Smooth muscle cell (in vitro differentiated cells): Measurements from ENCODE around the gene NFIB. TPM values are rescaled to one million over a fixed set of nuclear protein-coding genes. Genes with fewer than 3 reads are reported as not detected.

Source experiments
- DNase-seq: peaks from one replicate; lab custom pipeline; 2025; ENCODE audit not compliant: unreplicated experiment; lab: John Stamatoyannopoulos, UW
- H2AFZ ChIP-seq: fragments of 200-600 bp; sonication (generic); 2 replicates; pipeline ENCODE4 v1.6.0; 2016; ENCODE audit warnings: antibody characterized with exemption, low read depth, mild to moderate bottlenecking
- H3F3A ChIP-seq: fragments of 200-600 bp; sonication (generic); 2 replicates; pipeline ENCODE4 v1.6.0; 2017; ENCODE audit warnings: antibody characterized with exemption, low read depth
- H3K27ac ChIP-seq: fragments of 200-600 bp; sonication (generic); 2 replicates; pipeline ENCODE4 v1.5.1; 2016; ENCODE audit warnings: low read depth, mild to moderate bottlenecking
- H3K27me3 ChIP-seq: fragments of 200-600 bp; sonication (generic); 2 replicates; pipeline ENCODE4 v1.6.1; 2016; ENCODE audit warnings: low read depth, mild to moderate bottlenecking
- H3K36me3 ChIP-seq: fragments of 200-600 bp; sonication (generic); 2 replicates; pipeline ENCODE4 v1.5.1; 2016; ENCODE audit warnings: low read depth
- H3K4me1 ChIP-seq: fragments of 200-600 bp; sonication (generic); 2 replicates; pipeline ENCODE4 v1.5.1; 2016; ENCODE audit warnings: low read depth
- H3K4me2 ChIP-seq: fragments of 200-600 bp; sonication (generic); 2 replicates; pipeline ENCODE4 v1.6.0; 2016; ENCODE audit warnings: mild to moderate bottlenecking
- H3K4me3 ChIP-seq: fragments of 200-600 bp; sonication (generic); 2 replicates; pipeline ENCODE4 v1.5.1; 2016; ENCODE audit warnings: mild to moderate bottlenecking
- H3K79me2 ChIP-seq: fragments of 200-600 bp; sonication (generic); 2 replicates; pipeline ENCODE4 v1.6.0; 2016; ENCODE audit warnings: low read depth, mild to moderate bottlenecking
- H3K9ac ChIP-seq: fragments of 200-600 bp; sonication (generic); 2 replicates; pipeline ENCODE4 v1.6.0; 2016; ENCODE audit warnings: low read depth
- H3K9me3 ChIP-seq: fragments of 200-600 bp; sonication (generic); replicated peaks from 2 replicates; pipeline ENCODE4 v1.5.1; 2016; ENCODE audit warnings: low read depth
- H4K20me1 ChIP-seq: fragments of 200-600 bp; sonication (generic); 2 replicates; pipeline ENCODE4 v1.6.0; 2016; ENCODE audit warnings: low read depth
- WGBS: methylation state at CpG from one replicate; pipeline ENCODE4 v1.1.7; 2016; ENCODE audit warnings: low lambda C conversion rate; 5-methylcytosine and 5-hydroxymethylcytosine counted together
- polyA plus RNA-seq: library from polyadenylated mRNA; unstranded; fragments of >200 nt; fragmentation: Nextera tagmentation; extraction: Ambion mirVana; gene quantifications from 2 replicates; pipeline ENCODE4 v1.2.1, GENCODE V29; 2016
- total RNA-seq: library from RNA; depleted of rRNA; stranded (reverse); fragments of >200 nt; gene quantifications from 2 replicates; pipeline ENCODE4 v1.2.3, GENCODE V29; 2014
- TF ChIP-seq, protein P1 (sequence below): fragments of 200-600 bp; sonication (generic); IDR thresholded peaks from 2 replicates; pipeline ENCODE4 v1.5.1; 2017; ENCODE audit warnings: borderline replicate concordance, mild to moderate bottlenecking, antibody characterized with exemption; ENCODE audit not compliant: insufficient read depth, poor library complexity, severe bottlenecking

NFIB gene
- 1.7 and 2.3 TPM in 2 replicates for total RNA-seq
- 0.58 and 0.93 TPM in 2 replicates for polyA plus RNA-seq

DNA sequence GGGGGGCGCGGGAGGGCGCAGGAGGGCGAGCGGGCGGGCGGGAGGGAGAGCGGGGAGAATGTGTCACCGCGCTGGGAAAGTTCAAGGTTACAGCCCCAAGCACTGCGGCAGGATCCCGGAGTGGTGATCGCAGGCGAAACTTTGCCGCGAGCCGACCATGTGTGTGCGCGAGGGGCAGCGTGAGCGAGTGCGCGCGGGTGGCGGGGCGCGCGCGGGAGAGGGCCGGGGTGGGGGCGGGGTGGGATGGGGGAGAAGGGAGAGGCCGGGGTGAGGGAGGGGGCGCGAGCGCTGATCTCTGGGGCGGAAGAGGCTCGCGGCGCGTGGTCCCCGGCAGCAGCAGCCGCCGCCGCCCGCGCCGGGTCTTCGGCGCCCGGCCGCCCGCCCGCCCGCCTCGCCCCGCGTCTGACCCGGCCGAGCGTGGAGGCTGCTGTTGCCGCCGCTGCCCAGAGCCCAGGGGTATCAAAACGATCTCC lies at the start of gene NFIB:
TSS of gene NFIB (minus strand) at position 191 of the 473 bp plus-strand sequence. CDS start 630 bp downstream, outside the sequence.
- DNase-seq = no peak
- H2AFZ ChIP-seq = peak within 1 kb of the TSS; percentile 95
- H3K27me3 ChIP-seq = peaks cover 35% of the 10 kb centered on the region
- H3K79me2 ChIP-seq = no peaks in the 10 kb centered on the region
- no peak within 1 kb of the TSS for H3K27ac ChIP-seq
- H3K4me2 ChIP-seq = peak within 1 kb of the TSS; percentile 98
- TF ChIP-seq, protein P1, sequence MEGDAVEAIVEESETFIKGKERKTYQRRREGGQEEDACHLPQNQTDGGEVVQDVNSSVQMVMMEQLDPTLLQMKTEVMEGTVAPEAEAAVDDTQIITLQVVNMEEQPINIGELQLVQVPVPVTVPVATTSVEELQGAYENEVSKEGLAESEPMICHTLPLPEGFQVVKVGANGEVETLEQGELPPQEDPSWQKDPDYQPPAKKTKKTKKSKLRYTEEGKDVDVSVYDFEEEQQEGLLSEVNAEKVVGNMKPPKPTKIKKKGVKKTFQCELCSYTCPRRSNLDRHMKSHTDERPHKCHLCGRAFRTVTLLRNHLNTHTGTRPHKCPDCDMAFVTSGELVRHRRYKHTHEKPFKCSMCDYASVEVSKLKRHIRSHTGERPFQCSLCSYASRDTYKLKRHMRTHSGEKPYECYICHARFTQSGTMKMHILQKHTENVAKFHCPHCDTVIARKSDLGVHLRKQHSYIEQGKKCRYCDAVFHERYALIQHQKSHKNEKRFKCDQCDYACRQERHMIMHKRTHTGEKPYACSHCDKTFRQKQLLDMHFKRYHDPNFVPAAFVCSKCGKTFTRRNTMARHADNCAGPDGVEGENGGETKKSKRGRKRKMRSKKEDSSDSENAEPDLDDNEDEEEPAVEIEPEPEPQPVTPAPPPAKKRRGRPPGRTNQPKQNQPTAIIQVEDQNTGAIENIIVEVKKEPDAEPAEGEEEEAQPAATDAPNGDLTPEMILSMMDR = no peak
- H3K36me3 ChIP-seq = no peaks in the 10 kb centered on the region
- peak within 1 kb of the TSS; percentile 81 for H3K4me3 ChIP-seq
- H3F3A ChIP-seq = no peaks in the 10 kb centered on the region
- no peaks in the 10 kb centered on the region for H4K20me1 ChIP-seq
- no peaks in the 10 kb centered on the region for H3K9me3 ChIP-seq
- peaks cover 12% of the 10 kb centered on the region for H3K4me1 ChIP-seq
- 0% methylated on average over 6 of the region's 63 CpGs for WGBS
- H3K9ac ChIP-seq = peak within 1 kb of the TSS; percentile 21

DNA sequence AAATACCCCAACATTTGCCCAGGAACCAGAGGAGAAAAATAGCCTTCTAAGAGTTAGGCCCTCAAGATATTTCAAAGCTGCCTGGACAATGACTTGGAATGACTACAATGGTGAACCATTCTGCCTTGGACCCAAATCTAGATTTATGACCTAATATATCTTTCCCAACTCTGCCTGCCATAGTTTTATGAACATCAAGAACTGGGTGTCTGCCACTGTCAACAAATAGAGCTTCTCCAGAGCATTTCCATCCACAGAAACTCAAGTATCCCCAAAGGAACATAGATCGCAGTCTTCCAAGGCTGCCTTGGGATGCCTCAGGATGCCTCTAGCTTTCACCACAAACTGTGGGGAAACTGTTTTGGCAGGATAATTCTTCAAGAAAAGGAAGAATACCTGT lies 48.2 kb upstream of the NFIB start:
- TF ChIP-seq, protein P1 = no peak
- Histone ChIP-seq H3K4me3 (no peak overlapping the region), H3K9me3 (no peaks in the 10 kb centered on the region), H3K4me2 (no peak overlapping the region), H3K27me3 (no peaks in the 10 kb centered on the region), H3K36me3 (no peaks in the 10 kb centered on the region), H4K20me1 (no peaks in the 10 kb centered on the region), H3K9ac (no peak overlapping the region), H3K79me2 (no peaks in the 10 kb centered on the region), H3K27ac (no peak overlapping the region), H3F3A (no peaks in the 10 kb centered on the region), H2AFZ (no peak overlapping the region), H3K4me1 (peaks cover 5% of the 10 kb centered on the region)
- no peak for DNase-seq
- 88% methylated on average over 1 of the region's 1 CpG for WGBS

DNA sequence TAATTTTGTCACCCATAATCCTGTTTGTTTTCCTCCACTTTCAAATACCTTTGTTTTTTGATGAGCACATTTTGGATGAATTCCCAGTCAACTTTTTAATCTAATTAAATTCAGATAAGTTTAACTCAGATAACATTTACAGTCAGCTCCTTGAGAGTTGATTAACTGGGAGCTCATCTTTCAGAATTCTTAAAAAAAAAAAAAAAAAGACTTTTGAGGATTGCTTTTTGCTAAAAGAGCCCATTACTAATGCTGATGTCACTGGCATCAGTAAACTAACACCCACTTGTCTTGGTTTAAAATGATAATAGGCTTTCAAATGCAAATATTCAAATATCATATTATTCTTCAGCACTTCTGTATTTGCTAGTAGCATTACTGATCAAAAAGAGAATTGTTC lies 47.1 kb upstream of the NFIB start:
- no peak overlapping the region for H3K9ac ChIP-seq
- H3K4me1 ChIP-seq = peaks cover 5% of the 10 kb centered on the region
- H3K4me2 ChIP-seq = peak overlapping the region; percentile 20
- no peak for DNase-seq
- no peaks in the 10 kb centered on the region for H3K27me3 ChIP-seq
- no peaks in the 10 kb centered on the region for H4K20me1 ChIP-seq
- H3F3A ChIP-seq = no peaks in the 10 kb centered on the region
- H3K79me2 ChIP-seq = no peaks in the 10 kb centered on the region
- no peak overlapping the region for H3K4me3 ChIP-seq
- H2AFZ ChIP-seq = no peak overlapping the region
- H3K9me3 ChIP-seq = no peaks in the 10 kb centered on the region
- TF ChIP-seq, protein P1 = no peak
- H3K27ac ChIP-seq = no peak overlapping the region
- no peaks in the 10 kb centered on the region for H3K36me3 ChIP-seq

DNA sequence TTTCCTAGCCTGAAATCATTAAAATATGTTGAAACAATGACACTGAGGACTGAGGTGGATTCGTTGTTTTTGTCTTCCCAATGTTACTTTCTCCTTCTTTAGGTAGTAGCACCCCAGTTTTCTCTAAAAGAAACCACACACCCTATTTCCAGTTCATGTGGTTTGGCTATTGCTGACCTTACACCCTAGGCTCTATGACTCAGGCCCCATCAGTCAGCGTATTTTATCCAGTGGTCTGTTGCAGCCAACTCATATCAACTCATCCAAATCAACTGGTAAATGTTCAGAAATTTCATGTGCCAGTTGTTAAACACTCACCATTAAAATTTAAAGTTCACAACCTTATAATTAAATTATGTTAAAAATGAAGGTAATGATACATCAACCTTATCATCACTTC lies 44.6 kb upstream of the NFIB start:
- Histone ChIP-seq H3K27ac (no peak overlapping the region), H3K4me1 (peaks cover 5% of the 10 kb centered on the region), H3K4me3 (no peak overlapping the region), H3K27me3 (peaks cover 9% of the 10 kb centered on the region), H3K4me2 (no peak overlapping the region), H3K36me3 (no peaks in the 10 kb centered on the region), H3F3A (no peaks in the 10 kb centered on the region), H3K9ac (no peak overlapping the region), H3K79me2 (no peaks in the 10 kb centered on the region), H2AFZ (no peak overlapping the region), H3K9me3 (no peaks in the 10 kb centered on the region), H4K20me1 (no peaks in the 10 kb centered on the region)
- no peak for DNase-seq
- WGBS = 88% methylated on average over 2 of the region's 2 CpGs
- TF ChIP-seq, protein P1 = no peak
